Measurements from ENCODE around the gene ERCC4.

Gene ERCC4

GRCh38 chr16:13950821-13951547, 31.0 kb downstream of the ERCC4 start:
- DNase-seq, result no peak

- no peak for DNase-seq
Measured at GRCh38 chr16:13951611-13952010, 31.7 kb downstream of the ERCC4 start.

GRCh38 chr16:13953501-13953900, 33.5 kb downstream of the ERCC4 start:
- DNase-seq, result peak; percentile 67 to 80

- no peak for DNase-seq
Measured at GRCh38 chr16:13956635-13957196, 36.8 kb downstream of the ERCC4 start.

- DNase-seq, result no peak
Measured at GRCh38 chr16:13957197-13958078, 37.5 kb downstream of the ERCC4 start.

- DNase-seq, result no peak
Measured at GRCh38 chr16:13958474-13958873, 38.5 kb downstream of the ERCC4 start.

- DNase-seq, result no peak
Measured at GRCh38 chr16:13959626-13960025, 39.7 kb downstream of the ERCC4 start.

- no peak for DNase-seq
Measured at GRCh38 chr16:13961099-13961811, 41.3 kb downstream of the ERCC4 start.

- DNase-seq, result no peak
Measured at GRCh38 chr16:13962232-13962631, 42.3 kb downstream of the ERCC4 start.

GRCh38 chr16:13968835-13969234, 48.9 kb downstream of the ERCC4 start:
- DNase-seq, result no peak

GRCh38 chr16:13969711-13970110, 49.8 kb downstream of the ERCC4 start:
- no peak for DNase-seq

- no peak for DNase-seq
Measured at GRCh38 chr16:13970708-13971422, 50.9 kb downstream of the ERCC4 start.

GRCh38 chr16:13973321-13974023, 53.5 kb downstream of the ERCC4 start:
- DNase-seq, result no peak

GRCh38 chr16:13977177-13977576, 57.2 kb downstream of the ERCC4 start:
- DNase-seq, result no peak

- DNase-seq, result no peak
Measured at GRCh38 chr16:13982451-13982850, 62.5 kb downstream of the ERCC4 start.

- no peak for DNase-seq
Measured at GRCh38 chr16:13983625-13984024, 63.7 kb downstream of the ERCC4 start.

GRCh38 chr16:13984794-13985193, 64.8 kb downstream of the ERCC4 start:
- no peak for DNase-seq

- DNase-seq, result no peak
Measured at GRCh38 chr16:13988038-13988437, 68.1 kb downstream of the ERCC4 start.

- no peak for DNase-seq
Measured at GRCh38 chr16:13992322-13992721, 72.4 kb downstream of the ERCC4 start.

GRCh38 chr16:13992976-13993375, 73.0 kb downstream of the ERCC4 start:
- no peak for DNase-seq

- DNase-seq, result no peak
Measured at GRCh38 chr16:13994239-13995106, 74.5 kb downstream of the ERCC4 start.

Measured in NCI-H526 (cell line).